NCI-H2081 treated with DMSO at 0.1 percent for 48 hours (cell line): ENCODE data around the gene TMEM223.
"Not testable (repeated sequence)": the region's sequence is repeated elsewhere in the genome, so short reads cannot be mapped to it uniquely, and the experiment has no call there.

Source experiments
- DNase-seq: peaks from one replicate; lab custom pipeline; 2025; lab: John Stamatoyannopoulos, UW

The TMEM223 gene

GRCh38 chr11:62801071-62801470, 9.3 kb upstream of the TMEM223 start:
- DNase-seq = no peak

- DNase-seq = no peak
Observed at GRCh38 chr11:62799486-62799885, 7.7 kb upstream of the TMEM223 start.

- no peak for DNase-seq
Observed at GRCh38 chr11:62796281-62796680, 4.5 kb upstream of the TMEM223 start.

- no peak for DNase-seq
Observed at GRCh38 chr11:62794201-62794775, 2.5 kb upstream of the TMEM223 start.

- no peak for DNase-seq
Observed at GRCh38 chr11:62792202-62792575, 383 bp upstream of the TMEM223 start.

- DNase-seq = no peak
Observed at GRCh38 chr11:62789576-62789975, 2.2 kb downstream of the TMEM223 start.

GRCh38 chr11:62788991-62789390, 2.8 kb downstream of the TMEM223 start:
- DNase-seq = no peak

- peak; percentile 83 for DNase-seq
Observed at GRCh38 chr11:62787005-62787759, 4.6 kb downstream of the TMEM223 start, which contains the start of gene TMEM179B. Gene TMEM179B, plus strand, starts transcription at chr11:62787402. Its CDS starts 30 bp downstream, at chr11:62787432.

GRCh38 chr11:62786318-62787004, 5.3 kb downstream of the TMEM223 start:
- peak; percentile 16 for DNase-seq

- no peak for DNase-seq
Observed at GRCh38 chr11:62782753-62783152, 9.1 kb downstream of the TMEM223 start.

GRCh38 chr11:62778441-62778840, 13.4 kb downstream of the TMEM223 start:
- no peak for DNase-seq

GRCh38 chr11:62777389-62777788, 14.4 kb downstream of the TMEM223 start:
- DNase-seq = no peak

- DNase-seq = no peak
Observed at GRCh38 chr11:62775646-62776045, 16.2 kb downstream of the TMEM223 start.

GRCh38 chr11:62774407-62774806, 17.4 kb downstream of the TMEM223 start:
- no peak for DNase-seq

GRCh38 chr11:62771144-62772021, 20.4 kb downstream of the TMEM223 start, which contains the start of gene TAF6L:
Gene TAF6L, plus strand, starts transcription at chr11:62771396. Its CDS starts 4,388 bp downstream, at chr11:62775784.
- DNase-seq = peak; percentile 87

- no peak for DNase-seq
Observed at GRCh38 chr11:62770778-62771143, 21.0 kb downstream of the TMEM223 start.

GRCh38 chr11:62760867-62761227, 31.0 kb downstream of the TMEM223 start:
- DNase-seq = not testable (repeated sequence)

- no peak for DNase-seq
Observed at GRCh38 chr11:62757846-62758788, 33.7 kb downstream of the TMEM223 start.

- no peak for DNase-seq
Observed at GRCh38 chr11:62755086-62755615, 36.7 kb downstream of the TMEM223 start.

- peak; percentile 99 for DNase-seq
Observed at GRCh38 chr11:62753736-62754603, 37.8 kb downstream of the TMEM223 start, which contains the start of gene ZBTB3. Gene ZBTB3, minus strand, starts transcription at chr11:62754160. Its CDS starts 496 bp downstream, at chr11:62753664.
